SU-DHL-6 (cell line): ENCODE measurements around the gene BTN2A1.

Experiments used
- H2AFZ ChIP-seq: fragments of 200-600 bp; sonication (generic); 2 replicates; pipeline ENCODE4 v1.6.1; 2014; ENCODE audit warnings: low read depth, mild to moderate bottlenecking, moderate library complexity, mixed read lengths, antibody characterized with exemption, low read length; ENCODE audit not compliant: severe bottlenecking
- H3F3A ChIP-seq: fragments of 200-600 bp; shearing (Covaris generic); 2 replicates; pipeline ENCODE4 v1.6.0; 2016; ENCODE audit warnings: antibody characterized with exemption, mild to moderate bottlenecking; ENCODE audit not compliant: insufficient read depth
- H3K27ac ChIP-seq: fragments of 200-600 bp; sonication (generic); 2 replicates; pipeline ENCODE4 v1.5.1; 2016; ENCODE audit warnings: low read depth, mild to moderate bottlenecking, low read length, moderate library complexity, mixed read lengths
- H3K27me3 ChIP-seq: fragments of 200-600 bp; sonication (generic), shearing (Covaris generic); 2 replicates; pipeline ENCODE4 v1.6.0; 2014; ENCODE audit warnings: mild to moderate bottlenecking, low read length
- H3K36me3 ChIP-seq: fragments of 200-600 bp; sonication (generic); 2 replicates; pipeline ENCODE4 v1.6.1; 2014; ENCODE audit warnings: mild to moderate bottlenecking, low read length, mixed read lengths
- H3K4me2 ChIP-seq: fragments of 300-600, 200-600 bp; shearing (Covaris generic), sonication (generic); 2 replicates; pipeline ENCODE4 v1.6.0; 2014; ENCODE audit warnings: low read length, low read depth, mild to moderate bottlenecking; ENCODE audit not compliant: poor library complexity, severe bottlenecking
- H3K4me3 ChIP-seq: fragments of 200-600 bp; sonication (generic); 2 replicates; pipeline ENCODE4 v1.5.1; 2014; ENCODE audit warnings: antibody characterized with exemption, low read length, mild to moderate bottlenecking, mixed read lengths; ENCODE audit not compliant: insufficient read depth, poor library complexity, severe bottlenecking
- H3K79me2 ChIP-seq: fragments of 200-600 bp; sonication (generic); 2 replicates; pipeline ENCODE4 v1.6.1; 2014; ENCODE audit warnings: mild to moderate bottlenecking, low read length, moderate library complexity; ENCODE audit not compliant: insufficient read depth
- H3K9ac ChIP-seq: fragments of 200-600 bp; sonication (generic); 2 replicates; pipeline ENCODE4 v1.7.0; 2014; ENCODE audit warnings: mild to moderate bottlenecking, low read length
- H3K9me2 ChIP-seq: fragments of 200-600 bp; sonication (generic); replicated peaks from 2 replicates; pipeline ENCODE4 v1.6.1; 2014; ENCODE audit warnings: low read length; ENCODE audit not compliant: insufficient read depth
- H3K9me3 ChIP-seq: fragments of 200-600 bp; sonication (generic); 2 replicates; pipeline ENCODE4 v1.6.1; 2014; ENCODE audit warnings: low read length, mixed read lengths; ENCODE audit not compliant: insufficient read depth
- H4K20me1 ChIP-seq: fragments of 200-600 bp; sonication (generic); 2 replicates; pipeline ENCODE4 v1.6.1; 2014; ENCODE audit warnings: low read depth, mild to moderate bottlenecking, antibody characterized with exemption, low read length, moderate library complexity, mixed read lengths
- EZH2phosphoT487 ChIP-seq: fragments of 200-600 bp; sonication (generic), shearing (Covaris generic); conservative IDR thresholded peaks from 2 replicates; pipeline ENCODE4 v1.6.1; 2018; ENCODE audit warnings: mild to moderate bottlenecking, antibody characterized with exemption, low read length, moderate library complexity, mixed read lengths
- TF ChIP-seq, protein P1 (sequence below): fragments of 200-600 bp; sonication (generic); IDR thresholded peaks from one replicate; pipeline ENCODE4 v1.5.1; 2017; ENCODE audit warnings: antibody characterized with exemption, mild to moderate bottlenecking, low read length, moderate library complexity; ENCODE audit not compliant: insufficient read depth, poor library complexity, severe bottlenecking

BTN2A1 gene

GRCh38 chr6:26476896-26477295, 19.1 kb downstream of the BTN2A1 start:
- Histone ChIP-seq H3K27me3 (no peaks in the 10 kb centered on the region), H3K9me2 (no peaks in the 10 kb centered on the region), H3K4me2 (peak overlapping the region; percentile 91), H3K79me2 (no peaks in the 10 kb centered on the region), H3K36me3 (peaks cover 12% of the 10 kb centered on the region), H3K4me3 (peak overlapping the region; percentile 7), H3K9ac (peak overlapping the region; percentile 37), H3K9me3 (peaks cover 13% of the 10 kb centered on the region; the same call in 1 of the 2 replicates), H3F3A (peaks cover 32% of the 10 kb centered on the region), H2AFZ (peak overlapping the region; percentile 56), H4K20me1 (no peaks in the 10 kb centered on the region), H3K27ac (peak overlapping the region; percentile 87)
- TF ChIP-seq EZH2phosphoT487, result no peak
- TF ChIP-seq, protein P1, sequence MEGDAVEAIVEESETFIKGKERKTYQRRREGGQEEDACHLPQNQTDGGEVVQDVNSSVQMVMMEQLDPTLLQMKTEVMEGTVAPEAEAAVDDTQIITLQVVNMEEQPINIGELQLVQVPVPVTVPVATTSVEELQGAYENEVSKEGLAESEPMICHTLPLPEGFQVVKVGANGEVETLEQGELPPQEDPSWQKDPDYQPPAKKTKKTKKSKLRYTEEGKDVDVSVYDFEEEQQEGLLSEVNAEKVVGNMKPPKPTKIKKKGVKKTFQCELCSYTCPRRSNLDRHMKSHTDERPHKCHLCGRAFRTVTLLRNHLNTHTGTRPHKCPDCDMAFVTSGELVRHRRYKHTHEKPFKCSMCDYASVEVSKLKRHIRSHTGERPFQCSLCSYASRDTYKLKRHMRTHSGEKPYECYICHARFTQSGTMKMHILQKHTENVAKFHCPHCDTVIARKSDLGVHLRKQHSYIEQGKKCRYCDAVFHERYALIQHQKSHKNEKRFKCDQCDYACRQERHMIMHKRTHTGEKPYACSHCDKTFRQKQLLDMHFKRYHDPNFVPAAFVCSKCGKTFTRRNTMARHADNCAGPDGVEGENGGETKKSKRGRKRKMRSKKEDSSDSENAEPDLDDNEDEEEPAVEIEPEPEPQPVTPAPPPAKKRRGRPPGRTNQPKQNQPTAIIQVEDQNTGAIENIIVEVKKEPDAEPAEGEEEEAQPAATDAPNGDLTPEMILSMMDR, result no peak

GRCh38 chr6:26477426-26477825, 19.7 kb downstream of the BTN2A1 start:
- Histone ChIP-seq H3K9me3 (peaks cover 8% of the 10 kb centered on the region; the same call in 1 of the 2 replicates), H3K4me2 (peak overlapping the region; percentile 91), H4K20me1 (no peaks in the 10 kb centered on the region), H3K79me2 (no peaks in the 10 kb centered on the region), H3K27me3 (no peaks in the 10 kb centered on the region), H3F3A (peaks cover 32% of the 10 kb centered on the region), H3K4me3 (peak overlapping the region; percentile 7), H3K36me3 (peaks cover 9% of the 10 kb centered on the region), H3K27ac (peak overlapping the region; percentile 87), H3K9me2 (no peaks in the 10 kb centered on the region), H3K9ac (peak overlapping the region; percentile 37), H2AFZ (peak overlapping the region; percentile 56)
- TF ChIP-seq, protein P1, result no peak
- TF ChIP-seq EZH2phosphoT487, result no peak

DNA sequence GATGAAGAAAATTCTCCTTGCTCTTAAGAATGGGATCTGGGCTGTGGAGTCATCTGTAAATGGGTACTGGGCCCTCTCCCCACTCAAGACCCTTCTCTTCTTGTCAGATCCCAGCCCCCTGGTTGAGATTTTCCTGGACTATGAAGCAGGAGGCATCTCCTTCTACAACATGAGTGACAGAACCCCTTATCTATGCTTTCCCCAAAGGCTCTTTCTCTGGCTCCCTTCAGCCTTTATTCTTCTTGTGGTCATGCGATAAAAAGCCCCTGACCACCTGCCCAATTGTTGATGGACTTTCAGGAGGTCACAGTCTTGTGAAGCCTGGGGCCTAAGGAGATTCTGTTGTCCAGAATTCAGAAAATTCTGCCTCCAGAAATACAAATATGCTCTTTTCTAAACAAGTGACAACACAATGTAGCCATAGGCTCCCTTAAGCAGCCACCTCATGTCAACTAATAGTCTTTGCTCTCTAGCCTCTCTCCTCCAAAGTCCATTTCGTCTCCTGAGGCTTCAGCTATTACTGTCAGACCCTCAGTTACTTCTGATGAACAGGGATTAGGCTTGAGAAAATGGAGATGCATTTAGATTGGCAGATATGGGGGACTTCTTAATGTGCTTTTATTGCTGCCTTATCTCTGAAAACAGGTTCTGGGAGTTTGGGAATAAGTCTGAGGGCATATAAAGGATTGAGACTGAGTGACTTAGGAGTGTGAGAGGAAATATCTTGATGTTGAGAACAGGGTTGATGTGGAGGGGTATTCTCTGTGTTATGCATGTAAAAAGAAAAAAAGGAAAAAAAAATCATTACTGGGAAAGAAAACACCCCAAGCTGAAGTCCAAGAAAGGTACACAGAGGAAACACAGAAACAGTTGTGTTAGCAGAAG, 20.6 kb downstream of the BTN2A1 start:
- Histone ChIP-seq H4K20me1 (no peaks in the 10 kb centered on the region), H3K27ac (no peak overlapping the region), H3K9ac (no peak overlapping the region), H3K36me3 (peaks cover 5% of the 10 kb centered on the region; the same call in 1 of the 2 replicates), H3K9me3 (no peaks in the 10 kb centered on the region), H3K27me3 (no peaks in the 10 kb centered on the region), H2AFZ (no peak overlapping the region), H3K4me2 (no peak overlapping the region), H3K79me2 (no peaks in the 10 kb centered on the region), H3K9me2 (no peaks in the 10 kb centered on the region), H3K4me3 (no peak overlapping the region), H3F3A (peaks cover 32% of the 10 kb centered on the region)
- TF ChIP-seq EZH2phosphoT487, result no peak
- TF ChIP-seq, protein P1, result no peak
